Activated CD8-positive, alpha-beta memory T cell treated with anti-CD3 and anti-CD28 coated beads for 4 hours (primary cell): Measurements from ENCODE around the gene WDR46.
"Not testable (repeated sequence)": the region's sequence is repeated elsewhere in the genome, so short reads cannot be mapped to it uniquely, and the experiment has no call there.

Experiments
- DNase-seq, 2 donors: peaks; one replicate each; pipeline ENCODE4 v3.0.0-alpha.2; 2020; ENCODE audit warnings: low read depth in 2 of 2

The WDR46 gene

DNA sequence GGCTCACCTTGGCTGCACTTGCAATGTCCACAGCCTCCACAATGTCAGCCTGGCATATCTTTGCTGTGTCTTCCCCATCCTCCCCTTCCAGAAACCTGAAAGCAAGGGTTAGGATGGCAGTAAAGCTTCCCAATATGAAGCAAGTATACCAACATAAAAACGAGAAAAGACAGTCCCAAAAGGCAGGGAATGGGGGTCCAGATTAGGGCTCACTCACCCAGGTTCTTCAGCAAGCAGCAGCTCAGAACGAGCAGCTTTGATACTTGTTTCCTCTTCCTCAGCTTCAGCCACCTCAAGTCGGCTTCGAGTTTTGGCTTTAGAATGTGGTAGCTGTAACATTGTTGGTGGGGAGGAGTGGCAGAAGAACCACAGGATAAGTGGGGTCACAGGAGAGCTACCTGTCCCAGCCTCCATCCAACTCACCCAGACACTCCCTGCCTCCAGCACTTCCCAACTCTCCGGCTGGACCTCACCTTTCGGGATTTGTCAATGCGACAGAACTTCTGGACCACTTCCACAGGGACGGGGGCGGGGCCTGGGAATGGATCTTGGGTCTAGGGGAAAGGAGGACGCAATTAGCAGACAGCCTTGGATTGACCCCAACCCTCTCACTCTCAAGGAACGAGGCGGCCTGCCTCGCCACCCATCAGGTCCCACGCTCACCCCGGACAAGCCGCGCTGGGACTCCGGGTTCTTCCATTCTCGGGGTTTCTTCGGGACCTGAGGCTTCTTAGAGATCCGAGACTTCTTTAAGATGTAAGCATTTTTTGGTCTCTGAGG is 708 bp downstream of the WDR46 start:
- no peak for DNase-seq

- no peak for DNase-seq
These were observed 1.8 kb downstream of the WDR46 start for GRCh38 chr6:33286946-33287914.

- DNase-seq: not testable (repeated sequence)
These were observed 3.8 kb downstream of the WDR46 start for GRCh38 chr6:33285214-33285613.

DNA sequence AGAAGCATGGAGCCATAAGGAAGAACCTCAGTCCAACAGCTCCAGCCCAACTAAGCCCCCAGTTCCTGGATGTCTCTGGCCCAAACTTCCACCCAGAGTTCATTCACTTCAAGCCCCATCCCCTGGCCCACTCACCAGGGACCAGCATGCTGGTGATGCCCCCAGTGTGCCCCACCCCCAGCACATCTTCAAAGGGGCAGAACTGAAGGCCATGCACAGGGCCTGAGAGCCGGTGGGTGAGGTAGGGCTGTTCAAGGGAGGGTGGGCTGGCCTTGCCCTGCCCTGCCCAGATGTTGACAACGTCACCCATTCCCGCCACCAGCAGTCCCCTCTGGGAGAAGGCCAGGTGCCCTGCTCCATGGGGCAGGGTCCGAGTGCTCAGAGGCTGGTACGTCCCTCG is 8.5 kb downstream of the WDR46 start:
- DNase-seq: no peak

DNA sequence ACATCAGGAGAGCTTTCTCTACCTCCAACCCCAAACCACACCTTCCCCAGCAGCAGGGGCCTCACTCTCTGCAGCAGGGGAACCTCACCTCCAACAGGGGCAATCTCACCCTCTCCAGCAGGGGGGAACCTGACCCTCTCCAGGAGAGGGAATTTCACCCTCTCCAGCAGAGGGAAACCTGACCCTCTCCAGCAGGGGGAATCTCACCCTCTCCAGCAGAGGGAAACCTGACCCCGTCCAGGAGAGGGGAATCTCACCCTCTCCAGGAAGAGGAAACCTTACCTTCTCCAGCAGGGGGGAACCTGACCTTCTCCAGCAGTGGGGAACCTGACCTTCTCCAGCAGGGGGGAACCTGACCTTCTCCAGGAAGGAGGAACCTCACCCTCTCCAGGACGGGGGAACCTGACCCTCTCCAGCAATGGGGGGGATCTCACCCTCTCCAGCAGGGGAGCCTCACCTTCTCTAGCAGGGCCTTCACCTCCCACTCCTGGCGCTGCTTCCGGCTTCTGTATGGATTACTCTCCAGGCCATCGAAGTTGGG is 9.0 kb downstream of the WDR46 start:
- DNase-seq: no peak

DNA sequence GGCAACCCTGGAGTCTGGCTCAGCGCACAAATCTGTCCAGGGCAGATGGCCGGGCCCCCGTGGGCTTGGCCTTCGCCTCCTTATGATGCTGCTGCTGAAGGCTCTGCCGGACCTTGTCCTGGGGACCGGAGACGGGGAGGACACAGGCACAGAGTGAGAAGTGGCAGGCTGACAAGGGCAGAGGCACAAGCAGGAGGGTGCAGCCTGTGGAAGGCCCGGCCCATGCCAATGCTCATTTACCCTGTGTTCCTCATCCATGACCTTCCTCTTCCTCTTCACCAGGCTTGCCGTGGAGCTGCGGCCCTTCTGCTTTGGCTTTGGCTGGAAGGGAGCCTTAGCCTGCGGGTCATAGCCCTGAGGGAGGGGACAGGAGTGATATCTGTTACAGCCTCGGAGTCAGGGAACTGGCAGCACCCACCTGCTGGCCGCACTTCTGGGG is 9.8 kb downstream of the WDR46 start:
- DNase-seq: no peak

GRCh38 chr6:33278810-33279209 is 10.2 kb downstream of the WDR46 start:
- no peak for DNase-seq

GRCh38 chr6:33278392-33278741 is 10.7 kb downstream of the WDR46 start:
- no peak for DNase-seq

- no peak for DNase-seq
These were observed 11.2 kb downstream of the WDR46 start for GRCh38 chr6:33277663-33278391.

DNA sequence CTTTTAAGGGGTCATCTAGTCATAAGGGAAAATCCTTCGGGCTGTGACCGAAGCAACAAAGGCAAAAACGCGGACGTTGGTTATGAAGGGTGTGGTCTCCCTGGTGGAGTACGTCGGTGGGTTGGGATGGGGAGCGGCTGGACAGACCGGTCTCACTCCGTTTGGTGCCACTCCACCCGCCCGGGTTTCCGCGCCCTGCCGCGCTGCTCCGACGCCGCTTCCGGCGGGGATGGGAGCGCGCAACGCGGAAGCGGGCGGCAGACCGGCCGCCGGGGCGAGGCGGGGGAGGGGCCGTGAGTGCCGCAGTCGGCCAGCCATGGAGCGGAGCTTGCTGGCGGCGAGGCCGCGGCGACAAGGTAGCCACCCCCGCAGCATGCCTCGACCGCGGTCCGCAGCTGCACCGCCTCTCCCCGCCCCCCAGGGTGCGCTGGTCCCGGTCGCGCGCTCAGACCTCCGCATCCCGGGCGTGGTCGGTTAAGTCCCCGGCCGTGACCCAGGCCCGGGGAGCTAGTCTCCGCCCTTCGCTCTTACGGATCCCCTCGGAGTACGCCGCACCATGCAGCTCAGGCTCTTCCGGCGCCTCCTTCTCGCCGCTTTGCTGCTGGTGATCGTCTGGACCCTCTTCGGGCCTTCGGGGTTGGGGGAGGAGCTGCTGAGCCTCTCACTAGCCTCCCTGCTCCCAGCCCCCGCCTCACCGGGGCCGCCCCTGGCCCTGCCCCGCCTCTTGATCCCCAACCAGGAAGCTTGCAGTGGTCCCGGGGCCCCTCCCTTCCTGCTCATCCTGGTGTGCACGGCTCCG is 12.0 kb downstream of the WDR46 start, which contains the start of gene B3GALT4:
B3GALT4 (plus strand) TSS at position 260 of the 799 bp plus-strand sequence; CDS start at position 557, 297 bp downstream.
- DNase-seq: peak in 1 of 2 donors; percentile 35

- DNase-seq: no peak
These were observed 12.5 kb downstream of the WDR46 start for GRCh38 chr6:33276581-33276863.

DNA sequence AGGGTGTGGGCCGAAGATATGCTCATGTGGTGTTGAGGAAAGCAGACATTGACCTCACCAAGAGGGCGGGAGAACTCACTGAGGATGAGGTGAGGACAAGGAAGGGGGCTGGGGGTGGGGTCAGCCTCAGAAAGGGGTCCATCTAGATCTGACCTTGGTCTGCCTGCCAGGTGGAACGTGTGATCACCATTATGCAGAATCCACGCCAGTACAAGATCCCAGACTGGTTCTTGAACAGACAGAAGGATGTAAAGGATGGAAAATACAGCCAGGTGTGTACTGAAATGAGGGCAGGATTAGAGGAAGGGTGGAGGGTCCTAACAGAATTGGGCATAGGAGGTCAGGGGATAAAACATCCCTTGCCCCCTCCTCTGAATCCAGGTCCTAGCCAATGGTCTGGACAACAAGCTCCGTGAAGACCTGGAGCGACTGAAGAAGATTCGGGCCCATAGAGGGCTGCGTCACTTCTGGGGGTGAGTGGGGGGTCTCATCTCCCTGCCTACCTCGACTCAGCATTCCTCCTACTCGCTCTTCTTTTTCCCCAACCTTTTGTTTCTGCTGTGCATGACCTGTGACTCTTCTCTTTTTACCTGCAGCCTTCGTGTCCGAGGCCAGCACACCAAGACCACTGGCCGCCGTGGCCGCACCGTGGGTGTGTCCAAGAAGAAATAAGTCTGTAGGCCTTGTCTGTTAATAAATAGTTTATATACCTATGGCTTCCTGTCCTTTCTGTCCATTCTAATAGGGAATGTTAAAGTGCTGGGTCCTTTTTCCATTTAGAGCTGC is 13.1 kb downstream of the WDR46 start:
- DNase-seq: not testable (repeated sequence)

- DNase-seq: no peak
These were observed 14.8 kb downstream of the WDR46 start for GRCh38 chr6:33273924-33274902.

GRCh38 chr6:33273129-33273923 is 15.7 kb downstream of the WDR46 start:
- no peak for DNase-seq

DNA sequence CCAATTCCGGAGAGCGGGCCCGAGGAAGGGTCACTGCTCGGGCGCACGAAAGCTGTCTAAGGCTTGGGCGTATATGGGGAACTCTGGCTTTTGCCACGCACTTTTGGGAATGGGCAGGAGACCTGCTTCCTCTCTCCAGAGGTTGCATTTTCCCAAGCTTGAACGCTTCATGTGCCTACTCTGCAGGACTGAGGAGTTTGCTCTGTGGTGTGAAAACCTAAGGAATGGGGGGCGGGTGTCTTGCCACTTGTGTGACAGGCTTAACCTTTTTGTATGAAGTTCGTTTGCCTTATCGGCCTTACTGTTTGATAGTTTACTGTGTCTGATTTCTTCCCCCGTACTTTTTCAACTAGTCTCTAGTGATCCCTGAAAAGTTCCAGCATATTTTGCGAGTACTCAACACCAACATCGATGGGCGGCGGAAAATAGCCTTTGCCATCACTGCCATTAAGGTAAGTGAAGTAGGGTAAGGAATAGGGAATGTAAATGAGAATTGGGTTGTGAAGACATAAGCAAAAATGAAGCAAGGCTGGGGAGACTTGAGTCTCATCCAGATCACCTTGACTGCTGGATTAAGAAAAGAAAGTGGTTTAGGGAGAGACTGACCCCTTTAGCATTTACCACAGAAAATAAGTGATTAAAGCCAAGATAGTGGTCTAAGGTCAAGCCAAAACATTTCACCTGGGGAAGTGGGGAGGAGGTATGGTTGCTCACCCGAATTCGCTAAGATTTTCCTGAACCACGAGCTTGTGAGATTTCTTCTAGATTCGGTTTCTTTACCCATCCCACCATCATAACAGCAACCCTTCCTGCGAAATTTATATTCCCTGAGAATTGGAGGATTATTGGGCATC is 16.5 kb downstream of the WDR46 start:
- DNase-seq: no peak

DNA sequence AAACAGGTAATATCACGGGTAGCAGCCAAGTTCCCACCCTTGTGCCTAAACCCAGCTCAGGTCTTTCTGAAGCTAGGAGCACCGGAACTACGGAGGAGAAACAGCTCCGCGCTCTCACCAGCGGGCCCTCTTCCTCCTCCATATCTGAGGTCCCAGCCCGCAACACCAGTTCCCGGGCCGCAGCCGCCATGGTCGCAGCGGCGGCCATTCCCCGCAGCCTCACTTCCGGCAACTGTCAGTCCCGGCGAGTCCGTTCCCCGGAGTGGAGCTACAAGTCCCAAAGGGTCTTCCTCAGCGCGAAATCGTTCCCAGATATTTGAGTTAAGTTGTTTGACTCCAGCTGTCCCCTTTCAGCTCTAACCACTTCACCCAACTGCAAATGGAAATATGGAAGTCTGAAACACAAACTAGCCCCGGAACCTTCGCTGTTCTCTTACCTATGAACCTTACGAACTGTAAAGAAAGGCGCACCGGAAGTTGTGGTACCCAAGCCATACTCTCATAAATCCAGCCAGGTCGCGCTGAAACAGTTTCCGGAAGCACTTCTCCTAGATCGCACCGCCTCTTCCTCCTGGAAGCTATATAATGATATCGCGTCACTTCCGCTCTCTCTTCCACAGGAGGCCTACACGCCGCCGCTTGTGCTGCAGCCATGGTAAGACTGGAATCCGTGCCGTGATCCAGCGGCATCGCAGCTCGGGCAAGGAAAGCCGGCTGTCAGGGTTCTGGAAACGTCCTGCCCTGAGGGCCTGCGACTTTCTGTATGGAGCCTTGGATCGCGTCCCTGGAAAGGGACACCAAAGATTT is 17.4 kb downstream of the WDR46 start, which contains the start of the genes RPS18 and VPS52:
RPS18 (plus strand) TSS at position 608 of the 807 bp plus-strand sequence; CDS start at position 653, 45 bp downstream.
VPS52 (minus strand) TSS at position 409 of the 807 bp plus-strand sequence; CDS start at position 208, 201 bp downstream.
- DNase-seq: peak; percentile 81 to 88
